Psoas muscle (tissue), 8 donors: Measurements from ENCODE around the gene ZNF552. TPM values are rescaled to one million over a fixed set of nuclear protein-coding genes. Genes with fewer than 3 reads are reported as not detected.
"Not testable (repeated sequence)": the region's sequence is repeated elsewhere in the genome, so short reads cannot be mapped to it uniquely, and the experiment has no call there.

ENCODE experiments used
- ATAC-seq, 4 donors: fragments of 200-7000 bp; cut with Tn5 transposase; one replicate each; pipeline ENCODE4 v1.9.1; 2020; ENCODE audit warnings: moderate library complexity in 3 of 4, mild to moderate bottlenecking in 2 of 4
- DNase-seq, 2 donors: peaks; one replicate each; pipeline ENCODE4 v3.0.0-alpha.2; 2020
- H3K27ac ChIP-seq: fragments of 200-600 bp; one replicate; pipeline ENCODE4 v1.8.0; 2022
- H3K27me3 ChIP-seq, 3 donors: fragments of 200-600 bp in 1 of 3; one replicate each; pipeline versions ENCODE4 v1.6.1 to v1.8.0; 2013 to 2022; ENCODE audit warnings: low read length in 2 of 3, mild to moderate bottlenecking in 2 of 3, moderate library complexity in 1 of 3; ENCODE audit not compliant: insufficient read depth in 3 of 3
- H3K36me3 ChIP-seq, 2 donors: fragments of 200-600 bp in 1 of 2; one replicate each; pipeline versions ENCODE4 v1.6.1 to v1.8.0; 2013 to 2022; ENCODE audit warnings: low read depth in 1 of 2, mild to moderate bottlenecking in 1 of 2, moderate library complexity in 1 of 2; ENCODE audit not compliant: insufficient read depth in 1 of 2
- H3K4me1 ChIP-seq: fragments of 200-600 bp; one replicate; pipeline ENCODE4 v1.8.0; 2022
- H3K4me3 ChIP-seq: fragments of 200-600 bp; one replicate; pipeline ENCODE4 v1.8.0; 2022; ENCODE audit warnings: mild to moderate bottlenecking
- H3K9me3 ChIP-seq: fragments of 200-600 bp; one replicate; pipeline ENCODE4 v1.8.0; 2022
- WGBS, 3 donors: extraction: QIAGEN DNeasy Blood & Tissue Kit; methylation state at CpG; one replicate each; pipeline versions ENCODE4 v1.1.6 to v1.1.7; 2013; 5-methylcytosine and 5-hydroxymethylcytosine counted together
- intact Hi-C, 2 donors: fragments of 100-400 bp; cut with DNase I; formaldehyde crosslinking; loops; one replicate each; pipeline versions ENCODE4 v1.11.0 to v1.14.2; 2022
- long read RNA-seq, 2 donors: library from polyadenylated mRNA; unstranded; transcript quantifications; one replicate each; pipeline ENCODE4 v2.0.0, GENCODE V29; 2021
- polyA plus RNA-seq, 3 donors: library from polyadenylated mRNA; stranded (reverse); fragments of 200-250 nt; gene quantifications; one replicate each; pipeline ENCODE4 v1.2.3, GENCODE V29; 2013
- total RNA-seq, 4 donors: library from RNA; stranded (reverse); fragmentation: NEBNext Ultra II Directional in 2 of 4; extraction: Animal tissue kit (Norgen Biotek cat#: 25700) in 2 of 4; gene quantifications; one replicate each; pipeline versions ENCODE4 v1.2.1 to v1.2.4, GENCODE V29; 2021 to 2023
- TF ChIP-seq, protein P1 (sequence below): fragments of 200-600 bp; IDR thresholded peaks from one replicate; pipeline ENCODE4 v1.8.0; 2022; ENCODE audit warnings: antibody characterized with exemption
- donor health status: healthy with polysubstance abuse.
- donor health status: DM: no; HTN: no; CAD: no; lungs with moderate emphysema.
- donor health status: Bipolar disorder and iron deficiency.
- donor health status: healthy.
- donor health status: DM: yes; HTN: yes; CAD: no.
- donor health status: DM: no; HTN: no; CAD: no.
- donor health status: DM: no; HTN: no; CAD: no.
- donor health status: DM: yes; HTN: yes; CAD: no.

Gene ZNF552
- 1 to 10 TPM; 1.2 to 4.1 (median 2.4) TPM for total RNA-seq
- polyA plus RNA-seq: 1 to 10 TPM; 1.8 to 6.1 (median 3.5) TPM
- long read RNA-seq, donor 1: 0 reads
- long read RNA-seq, donor 2, partial matches to known transcripts: 0 of 3 reads
- long read RNA-seq, donor 2, other reads (novel, unspliced or antisense): 1 of 3 reads

DNA sequence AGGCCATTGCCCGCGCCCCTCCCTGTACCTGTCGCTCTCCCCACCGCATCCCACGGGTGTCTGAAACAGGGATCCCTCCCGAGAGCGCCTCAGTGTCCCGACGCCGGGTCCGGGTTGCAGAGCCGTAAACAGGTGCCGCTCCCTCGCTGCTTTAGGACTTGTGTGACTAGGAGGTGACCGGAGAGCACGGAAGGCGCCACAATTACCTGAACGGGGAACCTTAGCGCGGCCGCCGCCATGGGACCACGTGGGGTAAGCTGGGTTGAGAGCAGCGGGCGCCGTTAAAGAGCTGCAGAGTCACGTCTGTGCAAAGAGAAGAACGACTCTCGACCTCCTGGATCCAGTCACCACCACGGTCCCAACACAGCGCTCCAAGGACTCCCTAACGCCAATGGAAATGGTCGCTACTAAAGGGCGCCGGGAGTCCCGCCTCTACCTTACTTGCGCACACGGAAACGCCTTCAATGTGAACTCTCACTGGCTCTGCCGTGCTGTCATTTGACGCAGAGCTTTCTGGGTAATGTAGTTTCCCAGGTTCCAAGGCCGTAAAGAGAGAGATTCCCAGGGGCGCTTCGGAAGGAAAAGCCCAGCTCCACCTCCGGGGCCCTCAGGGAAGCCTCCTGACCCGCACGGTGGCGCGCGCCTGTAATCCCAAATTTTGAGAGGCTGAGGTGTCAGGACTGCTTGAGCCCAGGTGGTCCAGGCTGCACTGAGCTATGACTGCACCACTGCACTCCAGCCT is at the start of gene ZNF552:
TSS of gene ZNF552 (minus strand) at position 409 of the 742 bp plus-strand sequence. CDS start at position 239, 170 bp downstream.
- Histone ChIP-seq H3K27ac (peak within 1 kb of the TSS; percentile 82), H3K27me3 (no peaks in the 10 kb centered on the region), H3K9me3 (no peaks in the 10 kb centered on the region), H3K36me3 (peaks cover 0 to 27% of the 10 kb centered on the region in 2 donors), H3K4me1 (peaks cover 19% of the 10 kb centered on the region), H3K4me3 (peak within 1 kb of the TSS; percentile 92)
- peak; percentile 80 to 90 for DNase-seq
- ATAC-seq: peak; percentile 88 to 91 (median 89)
- TF ChIP-seq, protein P1, sequence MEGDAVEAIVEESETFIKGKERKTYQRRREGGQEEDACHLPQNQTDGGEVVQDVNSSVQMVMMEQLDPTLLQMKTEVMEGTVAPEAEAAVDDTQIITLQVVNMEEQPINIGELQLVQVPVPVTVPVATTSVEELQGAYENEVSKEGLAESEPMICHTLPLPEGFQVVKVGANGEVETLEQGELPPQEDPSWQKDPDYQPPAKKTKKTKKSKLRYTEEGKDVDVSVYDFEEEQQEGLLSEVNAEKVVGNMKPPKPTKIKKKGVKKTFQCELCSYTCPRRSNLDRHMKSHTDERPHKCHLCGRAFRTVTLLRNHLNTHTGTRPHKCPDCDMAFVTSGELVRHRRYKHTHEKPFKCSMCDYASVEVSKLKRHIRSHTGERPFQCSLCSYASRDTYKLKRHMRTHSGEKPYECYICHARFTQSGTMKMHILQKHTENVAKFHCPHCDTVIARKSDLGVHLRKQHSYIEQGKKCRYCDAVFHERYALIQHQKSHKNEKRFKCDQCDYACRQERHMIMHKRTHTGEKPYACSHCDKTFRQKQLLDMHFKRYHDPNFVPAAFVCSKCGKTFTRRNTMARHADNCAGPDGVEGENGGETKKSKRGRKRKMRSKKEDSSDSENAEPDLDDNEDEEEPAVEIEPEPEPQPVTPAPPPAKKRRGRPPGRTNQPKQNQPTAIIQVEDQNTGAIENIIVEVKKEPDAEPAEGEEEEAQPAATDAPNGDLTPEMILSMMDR: no peak
- WGBS, 3 donors: 0% methylated on average over 50 of the region's 50 CpGs
- intact Hi-C loops: no loop called here

DNA sequence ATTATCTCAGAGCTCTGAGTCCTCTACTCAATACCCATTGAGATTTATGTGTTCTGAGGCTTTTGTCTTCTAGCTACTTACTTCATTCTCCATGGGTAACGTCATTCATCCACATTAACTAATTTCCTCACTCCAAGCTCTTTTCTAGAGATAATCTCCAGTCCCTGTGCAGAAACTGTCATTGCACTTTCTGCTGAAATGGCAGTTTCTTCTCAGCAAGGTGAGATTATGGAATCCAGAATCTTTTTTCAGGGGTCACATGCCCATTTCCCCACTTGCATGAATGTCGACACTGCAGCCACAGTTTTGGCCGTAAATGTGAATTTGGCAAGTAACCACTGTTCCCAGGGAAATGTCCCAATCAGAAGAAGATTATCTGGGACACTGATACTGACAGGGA is 47.6 kb upstream of the ZNF552 start:
- Histone ChIP-seq H3K9me3 (peaks cover 10% of the 10 kb centered on the region), H3K36me3 (peaks cover 3 to 91% of the 10 kb centered on the region in 2 donors)
- ATAC-seq, H3K27me3 ChIP-seq, H3K27ac ChIP-seq, intact Hi-C loops, H3K4me1 ChIP-seq, DNase-seq, H3K4me3 ChIP-seq: not testable (repeated sequence)
- 90 to 94% (median 92%) methylated on average over 3 of the region's 3 CpGs for WGBS, 3 donors

DNA sequence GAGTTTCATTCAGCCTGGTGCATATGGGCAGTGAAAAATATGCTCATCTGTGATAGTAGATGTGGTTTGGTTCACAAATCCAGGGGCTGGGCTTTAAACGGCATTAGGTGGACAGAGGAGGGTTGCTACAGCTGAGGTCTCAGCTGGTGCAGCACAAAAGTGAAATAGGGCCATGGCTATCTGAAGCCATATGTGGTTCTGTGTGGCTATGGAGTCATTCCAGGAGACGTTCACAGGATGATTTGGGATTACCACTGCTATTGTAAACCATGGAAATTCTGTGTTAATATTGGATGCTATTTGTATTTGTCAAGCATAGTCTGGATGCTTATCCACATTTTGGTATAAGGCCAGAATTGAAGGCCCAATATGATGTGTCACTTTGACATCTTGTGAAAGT is 39.4 kb upstream of the ZNF552 start:
- ATAC-seq: peak in 1 of 4 donors; percentile 14
- 38 to 77% (median 65%) methylated on average over 2 of the region's 2 CpGs for WGBS, 3 donors
- H3K27me3 ChIP-seq, intact Hi-C loops, DNase-seq, H3K4me3 ChIP-seq, H3K27ac ChIP-seq, H3K4me1 ChIP-seq, H3K9me3 ChIP-seq: not testable (repeated sequence)
- H3K36me3 ChIP-seq: peaks cover 0 to 28% of the 10 kb centered on the region in 2 donors

DNA sequence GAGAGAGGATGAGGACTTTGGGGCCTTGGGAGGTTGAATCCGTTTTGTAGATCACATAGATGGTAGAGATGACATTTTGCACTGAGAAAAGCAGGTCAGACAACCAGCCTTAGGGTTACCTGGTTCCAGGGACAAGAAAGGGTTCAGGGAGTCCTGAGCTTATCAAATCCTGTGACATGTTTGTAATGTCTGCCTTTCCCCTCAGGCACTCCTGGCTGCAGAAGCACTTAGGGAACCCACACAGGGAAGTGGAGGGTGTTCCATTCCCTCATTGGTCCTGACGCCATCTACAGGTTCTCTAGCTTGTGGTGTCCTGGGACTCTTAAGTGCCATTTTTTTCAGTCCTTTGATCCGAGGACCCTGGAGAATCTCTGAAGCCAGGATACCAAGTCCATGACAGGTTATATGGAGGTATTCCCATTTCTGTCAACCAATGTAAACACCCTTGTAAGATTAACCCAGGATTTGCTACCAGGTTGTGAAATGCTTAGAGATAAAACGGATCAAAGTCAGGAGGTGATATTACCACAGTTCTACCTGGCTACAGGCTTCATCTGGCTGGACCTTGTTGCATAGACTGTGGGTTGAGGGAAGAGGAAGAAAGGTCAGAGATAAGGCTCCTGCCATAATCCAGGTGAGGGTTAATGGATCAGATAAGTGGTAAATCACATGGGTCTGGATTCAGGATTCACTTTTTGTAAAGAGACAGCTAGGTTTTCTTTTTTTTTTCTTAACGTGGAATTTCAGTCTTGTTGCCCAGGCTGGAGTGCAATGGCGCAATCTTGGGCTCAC is 37.3 kb upstream of the ZNF552 start:
- DNase-seq, ATAC-seq, H3K4me3 ChIP-seq, intact Hi-C loops, H3K9me3 ChIP-seq, H3K27ac ChIP-seq, H3K27me3 ChIP-seq, H3K4me1 ChIP-seq: not testable (repeated sequence)
- WGBS, 3 donors: 86 to 95% (median 88%) methylated on average over 4 to 5 of the region's 6 CpGs
- peaks cover 0 to 13% of the 10 kb centered on the region in 2 donors for H3K36me3 ChIP-seq

DNA sequence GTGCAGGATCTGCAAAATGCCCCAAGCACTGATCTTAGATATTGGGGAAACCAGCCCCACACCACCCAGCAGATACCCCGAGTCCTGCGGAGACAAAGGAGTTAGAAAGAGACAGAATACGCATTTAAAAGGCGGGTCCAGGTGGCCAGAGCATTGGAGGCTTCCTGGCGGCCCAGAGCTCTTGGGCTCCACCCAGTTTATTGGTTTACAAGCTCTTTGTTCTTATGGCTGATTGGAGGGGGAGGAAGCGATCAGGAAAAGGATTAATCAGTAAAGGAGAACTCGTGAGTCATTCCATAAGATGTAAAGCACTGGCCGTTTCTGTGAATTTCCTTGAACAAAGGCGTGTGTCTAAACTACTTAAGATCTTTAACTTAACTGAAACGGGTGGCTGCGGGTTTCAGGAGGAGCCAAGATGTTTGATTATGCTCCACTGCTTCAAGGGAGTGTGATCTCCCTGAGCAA is 35.9 kb upstream of the ZNF552 start:
- intact Hi-C loops: no loop called here
- no peaks in the 10 kb centered on the region for H3K9me3 ChIP-seq
- peak in 1 of 4 donors; percentile 6 for ATAC-seq
- peak overlapping the region; percentile 76 for H3K27ac ChIP-seq
- DNase-seq: no peak
- TF ChIP-seq, protein P1: no peak
- peak overlapping the region; percentile 89 for H3K4me3 ChIP-seq
- H3K36me3 ChIP-seq: peaks cover 0 to 5% of the 10 kb centered on the region in 2 donors
- no peaks in the 10 kb centered on the region for H3K27me3 ChIP-seq
- peaks cover 8% of the 10 kb centered on the region for H3K4me1 ChIP-seq
- WGBS, 3 donors: 12 to 16% (median 13%) methylated on average over 11 of the region's 11 CpGs

DNA sequence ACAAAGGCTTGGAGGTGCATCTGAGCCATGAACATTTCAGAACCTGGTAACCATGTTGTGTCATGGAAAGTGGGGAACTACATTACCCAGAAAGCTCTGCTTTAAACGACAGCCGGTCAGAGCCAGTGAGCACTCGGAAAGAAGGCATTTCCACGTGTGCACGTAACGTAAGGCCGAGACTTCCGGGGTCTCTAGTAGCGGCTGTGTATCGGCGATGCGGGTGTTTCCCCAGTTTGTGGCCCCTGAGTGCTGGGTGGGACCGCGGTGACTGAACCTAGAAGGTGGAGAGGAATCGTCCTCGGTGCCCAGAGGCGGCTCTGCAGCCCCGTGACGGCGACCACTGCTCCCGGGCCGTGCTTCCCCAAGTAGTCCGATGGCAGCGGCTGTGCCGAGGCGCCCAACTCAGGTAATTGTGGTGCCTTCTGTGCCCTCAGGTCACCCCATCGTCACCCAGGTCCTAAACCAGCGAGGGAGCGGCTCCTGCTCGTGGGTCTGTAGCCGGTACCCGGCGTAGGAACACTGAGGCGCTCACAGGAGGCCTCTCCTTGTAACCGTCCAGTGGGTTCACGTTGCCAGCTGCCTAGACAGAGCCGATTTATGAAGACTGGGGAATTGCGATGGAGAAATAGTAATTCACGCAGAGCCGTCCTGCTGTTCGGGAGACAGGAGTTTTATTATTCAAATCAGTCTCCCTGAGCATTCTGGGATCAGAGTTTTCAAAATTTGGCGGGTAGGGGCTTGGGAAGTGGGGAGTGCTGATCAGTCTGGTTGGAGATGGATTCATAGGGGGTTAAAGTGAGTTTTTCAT is 35.2 kb upstream of the ZNF552 start, which contains the start of gene ZNF587:
TSS of gene ZNF587 (plus strand) at position 194 of the 808 bp plus-strand sequence. CDS start at position 374, 180 bp downstream.
- DNase-seq: peak; percentile 41 to 73
- H3K4me1 ChIP-seq, intact Hi-C loops, H3K27me3 ChIP-seq, H3K36me3 ChIP-seq, H3K9me3 ChIP-seq: not testable (repeated sequence)
- peak; percentile 91 to 95 (median 94) for ATAC-seq
- Histone ChIP-seq H3K27ac (peak within 1 kb of the TSS; percentile 76), H3K4me3 (peak within 1 kb of the TSS; percentile 89)
- 0 to 1% (median 0%) methylated on average over 40 to 42 of the region's 42 CpGs for WGBS, 3 donors

DNA sequence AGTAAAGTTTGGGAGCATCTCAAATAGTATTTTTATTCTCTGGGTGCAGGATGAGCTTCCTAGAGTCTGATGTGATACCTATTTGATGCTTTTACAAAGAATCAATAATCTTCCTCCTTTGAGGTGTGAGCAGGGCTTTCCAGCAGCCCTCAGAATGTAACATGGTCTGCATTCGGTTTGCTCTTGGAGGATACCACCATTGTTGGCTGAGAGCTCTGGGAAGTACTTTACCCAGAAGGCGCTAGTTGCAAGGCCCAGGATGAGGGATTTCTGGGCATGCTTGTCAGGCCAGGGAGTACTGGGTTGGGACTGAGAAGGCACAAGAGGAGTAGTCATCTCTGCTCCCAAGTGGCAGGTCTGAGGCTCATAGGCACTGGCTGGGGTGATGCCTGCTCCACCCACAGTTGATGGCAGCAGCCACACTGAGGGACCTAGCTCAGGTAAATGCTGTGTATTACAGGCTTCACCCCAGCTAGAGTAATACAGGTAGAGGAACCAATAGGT is 34.5 kb upstream of the ZNF552 start:
- intact Hi-C loops, H3K27me3 ChIP-seq, H3K36me3 ChIP-seq, H3K4me1 ChIP-seq, H3K9me3 ChIP-seq, DNase-seq: not testable (repeated sequence)
- ATAC-seq: peak in 1 of 4 donors; percentile 21
- peak overlapping the region; percentile 89 for H3K4me3 ChIP-seq
- peak overlapping the region; percentile 76 for H3K27ac ChIP-seq
- WGBS, 3 donors: 88 to 96% (median 92%) methylated on average over 2 of the region's 2 CpGs

DNA sequence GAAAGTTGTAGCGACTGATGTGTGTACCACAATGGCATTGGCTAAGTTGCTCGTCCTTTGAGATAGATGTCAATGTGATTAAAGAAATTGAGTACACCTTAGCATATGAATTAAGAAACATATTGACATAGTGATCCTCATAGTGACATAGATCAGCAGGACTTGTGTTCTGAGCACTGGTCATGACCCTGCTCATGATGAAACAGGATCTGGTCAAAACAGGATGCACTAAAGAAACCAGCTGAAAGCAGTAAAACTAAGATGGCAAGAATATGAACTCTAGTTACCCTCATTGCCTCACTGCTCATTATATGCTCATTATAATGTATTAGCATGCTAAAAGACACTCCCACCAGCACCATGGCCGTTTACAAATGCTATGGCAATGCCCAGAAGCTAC is 32.5 kb upstream of the ZNF552 start:
- intact Hi-C loops, H3K4me3 ChIP-seq, H3K27me3 ChIP-seq, H3K9me3 ChIP-seq, H3K27ac ChIP-seq, ATAC-seq, DNase-seq, H3K4me1 ChIP-seq: not testable (repeated sequence)
- peaks cover 0 to 11% of the 10 kb centered on the region in 2 donors for H3K36me3 ChIP-seq
- WGBS, 3 donors: 74 to 92% (median 90%) methylated on average over 3 of the region's 3 CpGs
